ENCODE measurements around the gene NANS. TPM values are rescaled to one million over a fixed set of nuclear protein-coding genes. Genes with fewer than 3 reads are reported as not detected.

Gene NANS
- total and polyA plus RNA-seq, 2 of the 8 experiments (the other 6 are each of a cell fraction or from before 2014, with no cell fraction given): 56.5 to 67.3 TPM

GRCh38 chr9:98039607-98040017, 16.9 kb upstream of the NANS start:
- Histone ChIP-seq H2BK120ac (replicated peaks; ENCODE audit: low read depth, low read length) (no peak overlapping the region), H3K27me3 (replicated peaks in 1 of 4; ENCODE audit: control insufficient read depth in 3 of 4, extremely low read depth in 1 of 4, insufficient read depth in 3 of 4, low read length in 3 of 4) (peaks cover 0 to 3% (median 0%) of the 10 kb centered on the region in 4 experiments; a peak in 1 of 7 replicates), H3K27ac (ENCODE audit: low read depth, low read length) (no peak overlapping the region), H2BK20ac (ENCODE audit: low read length) (no peak overlapping the region), H4K8ac (ENCODE audit: extremely low read depth, insufficient read depth, low read length) (no peak overlapping the region), H3K9ac (replicated peaks in 1 of 4; ENCODE audit: extremely low read depth in 1 of 4, low read depth in 3 of 4, low read length in 3 of 4) (no peak overlapping the region), H3K56ac (replicated peaks; ENCODE audit: insufficient read length, low read depth, low read length) (no peak overlapping the region), H4K20me1 (replicated peaks in 1 of 2; ENCODE audit: control insufficient read depth in 1 of 2, insufficient read depth in 2 of 2, low read length in 2 of 2) (no peaks in the 10 kb centered on the region), H3K23me2 (ENCODE audit: low read depth, low read length) (no peaks in the 10 kb centered on the region), H2AFZ (ENCODE audit: low read length) (no peak overlapping the region; the same call in 1 of the 2 replicates), H3K79me1 (ENCODE audit: low read depth, low read length) (no peaks in the 10 kb centered on the region), H4K5ac (ENCODE audit: insufficient read length, low read depth, low read length) (no peak overlapping the region), H3K4ac (replicated peaks; ENCODE audit: insufficient read length, low read depth, low read length) (no peak overlapping the region), H3K79me2 (ENCODE audit: control insufficient read depth in 1 of 2, insufficient read depth in 2 of 2, low read length in 2 of 2) (no peaks in the 10 kb centered on the region), H2AK5ac (ENCODE audit: low read depth, low read length) (no peak overlapping the region), H3K4me3 (ENCODE audit: extremely low read depth in 1 of 4, insufficient read depth in 2 of 4, low read depth in 3 of 4, low read length in 4 of 4) (no peak overlapping the region), H2BK5ac (ENCODE audit: low read depth, low read length) (no peak overlapping the region), H3K4me1 (replicated peaks in 1 of 4; ENCODE audit: control insufficient read depth in 3 of 4, insufficient read depth in 4 of 4, low read length in 3 of 4) (no peaks in the 10 kb centered on the region), H3K23ac (ENCODE audit: insufficient read length) (no peak overlapping the region), H3K18ac (ENCODE audit: extremely low read depth, low read length) (no peak overlapping the region), H3K4me2 (ENCODE audit: insufficient read depth in 1 of 2, low read depth in 2 of 2, low read length in 2 of 2) (no peak overlapping the region), H2BK15ac (ENCODE audit: low read length) (no peak overlapping the region), H3K36me3 (ENCODE audit: control insufficient read depth in 2 of 4, insufficient read depth in 4 of 4, low read length in 3 of 4) (no peaks in the 10 kb centered on the region), H4K91ac (replicated peaks; ENCODE audit: insufficient read length, low read length) (no peak overlapping the region), H3K14ac (ENCODE audit: insufficient read length) (no peak overlapping the region), H3K9me3 (ENCODE audit: insufficient read depth in 2 of 2, low read depth in 1 of 2, low read length in 1 of 2) (no peaks in the 10 kb centered on the region), H2BK12ac (ENCODE audit: low read depth, low read length) (no peak overlapping the region)
- CTCF ChIA-PET (ENCODE audit: partially characterized antibody): interaction anchor here (1.0 kb wide), 1 partner anchor 116 kb away, joined by 3 read pairs; no protein-coding TSS in a partner anchor
- WGBS, 2 experiments (ENCODE audit: extremely low coverage in 1 of 2, insufficient coverage in 1 of 2, insufficient read length in 1 of 2, insufficient replicate concordance in 2 of 2, low coverage in 1 of 2, low lambda C conversion rate in 2 of 2, missing lambda C conversion rate in 1 of 2): 88% methylated on average over 10 of the region's 10 CpGs; no CpG with 5 or more reads in 1 of the 2 experiments
- FAIRE-seq: no peak
- no peak for TF ChIP-seq GABPA (IDR thresholded peaks at IDR 0.05; ENCODE audit: borderline replicate concordance, insufficient read depth, low read length)
- no peak for TF ChIP-seq SRF (IDR thresholded peaks at IDR 0.05; ENCODE audit: low read depth, low read length)
- TF ChIP-seq POU5F1 (IDR thresholded peaks at IDR 0.05; ENCODE audit: low read depth, low read length): no peak
- TF ChIP-seq SUZ12 (IDR thresholded peaks at IDR 0.05; ENCODE audit: low read length): no peak
- TF ChIP-seq FOSL1 (IDR thresholded peaks at IDR 0.05; ENCODE audit: insufficient read depth, low read depth, low read length): no peak
- no peak for TF ChIP-seq CHD1 (IDR thresholded peaks at IDR 0.05; ENCODE audit: low read depth, low read length)
- no peak for TF ChIP-seq BACH1 (IDR thresholded peaks at IDR 0.05; ENCODE audit: low read length)
- TF ChIP-seq HDAC6 (IDR thresholded peaks at IDR 0.05; ENCODE audit: low read depth, low read length): no peak
- no peak for TF ChIP-seq CHD2 (IDR thresholded peaks at IDR 0.05; ENCODE audit: low read length)
- DNase-seq (ENCODE audit: low read depth in 1 of 2, low spot score in 2 of 2): no peak
- POLR2A ChIA-PET (ENCODE audit: partially characterized antibody): interaction anchor here (0.9 kb wide), 1 partner anchor 18 kb away, joined by 3 read pairs; no protein-coding TSS in a partner anchor
